ENCODE data around the gene ZBTB8OS.
"Not testable (repeated sequence)": the region's sequence is repeated elsewhere in the genome, so short reads cannot be mapped to it uniquely, and the experiment has no call there.

ZBTB8OS gene
- long read RNA-seq, transcript ZBTB8OS-204 (6 exons, 514 nt): major isoform, 9 of 45 reads
- long read RNA-seq, transcript ZBTB8OS-208 (7 exons, 1,601 nt): minor isoform, 5 of 45 reads
- long read RNA-seq, partial matches to known transcripts: 0 of 45 reads
- long read RNA-seq, other reads (novel, unspliced or antisense): 26 of 45 reads

DNA sequence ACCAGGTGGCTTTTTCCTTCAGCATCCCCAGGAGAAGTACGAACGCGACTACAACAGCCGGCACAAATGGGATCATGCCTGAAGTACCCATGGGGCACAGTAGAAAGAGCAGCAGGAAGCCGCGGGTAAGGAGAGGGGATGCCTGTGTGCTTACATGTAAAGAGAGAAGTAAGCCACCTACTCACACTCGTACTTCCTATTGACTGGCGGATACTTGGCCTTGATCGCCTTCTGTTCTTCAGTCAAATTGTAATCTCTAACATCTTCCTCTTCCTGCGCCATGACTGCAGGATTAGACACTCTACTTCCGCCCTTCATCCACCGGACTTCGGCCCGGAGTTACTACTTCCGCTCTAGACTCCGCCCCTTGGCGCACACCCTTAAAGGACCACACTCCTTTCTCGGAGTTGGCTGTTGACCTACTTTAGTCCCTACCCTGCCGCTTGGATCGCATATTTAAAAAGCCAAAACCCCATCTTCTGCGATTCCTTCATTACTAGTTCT lies at the start of gene ZBTB8OS:
Gene ZBTB8OS, minus strand, starts transcription at position 303 of the 504 bp plus-strand sequence. Its CDS starts 21 bp downstream, at position 282.
- Histone ChIP-seq H3K27me3 (ENCODE audit: insufficient read depth, poor library complexity, severe bottlenecking) (no peaks in the 10 kb centered on the region), H3K4me3 (replicated peaks; ENCODE audit: insufficient read depth, low read length) (peak within 1 kb of the TSS; percentile 79), H3K27ac (replicated peaks) (peak within 1 kb of the TSS; percentile 99)
- DNase-seq (ENCODE audit: low read depth in 1 of 2, low spot score in 1 of 2): peak; percentile 94 to 95
- TF ChIP-seq GABPA (IDR thresholded peaks at IDR 0.05; ENCODE audit: low read depth) (peak; percentile 90), POLR2AphosphoS5 (IDR thresholded peaks at IDR 0.05; ENCODE audit: low read depth) (peak; percentile 68), SPI1 (IDR thresholded peaks at IDR 0.05; ENCODE audit: borderline replicate concordance, low read depth) (peak; percentile 70)
- TF ChIP-seq, protein P1, sequence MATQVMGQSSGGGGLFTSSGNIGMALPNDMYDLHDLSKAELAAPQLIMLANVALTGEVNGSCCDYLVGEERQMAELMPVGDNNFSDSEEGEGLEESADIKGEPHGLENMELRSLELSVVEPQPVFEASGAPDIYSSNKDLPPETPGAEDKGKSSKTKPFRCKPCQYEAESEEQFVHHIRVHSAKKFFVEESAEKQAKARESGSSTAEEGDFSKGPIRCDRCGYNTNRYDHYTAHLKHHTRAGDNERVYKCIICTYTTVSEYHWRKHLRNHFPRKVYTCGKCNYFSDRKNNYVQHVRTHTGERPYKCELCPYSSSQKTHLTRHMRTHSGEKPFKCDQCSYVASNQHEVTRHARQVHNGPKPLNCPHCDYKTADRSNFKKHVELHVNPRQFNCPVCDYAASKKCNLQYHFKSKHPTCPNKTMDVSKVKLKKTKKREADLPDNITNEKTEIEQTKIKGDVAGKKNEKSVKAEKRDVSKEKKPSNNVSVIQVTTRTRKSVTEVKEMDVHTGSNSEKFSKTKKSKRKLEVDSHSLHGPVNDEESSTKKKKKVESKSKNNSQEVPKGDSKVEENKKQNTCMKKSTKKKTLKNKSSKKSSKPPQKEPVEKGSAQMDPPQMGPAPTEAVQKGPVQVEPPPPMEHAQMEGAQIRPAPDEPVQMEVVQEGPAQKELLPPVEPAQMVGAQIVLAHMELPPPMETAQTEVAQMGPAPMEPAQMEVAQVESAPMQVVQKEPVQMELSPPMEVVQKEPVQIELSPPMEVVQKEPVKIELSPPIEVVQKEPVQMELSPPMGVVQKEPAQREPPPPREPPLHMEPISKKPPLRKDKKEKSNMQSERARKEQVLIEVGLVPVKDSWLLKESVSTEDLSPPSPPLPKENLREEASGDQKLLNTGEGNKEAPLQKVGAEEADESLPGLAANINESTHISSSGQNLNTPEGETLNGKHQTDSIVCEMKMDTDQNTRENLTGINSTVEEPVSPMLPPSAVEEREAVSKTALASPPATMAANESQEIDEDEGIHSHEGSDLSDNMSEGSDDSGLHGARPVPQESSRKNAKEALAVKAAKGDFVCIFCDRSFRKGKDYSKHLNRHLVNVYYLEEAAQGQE (IDR thresholded peaks at IDR 0.05; ENCODE audit: insufficient replicate concordance, low read depth): peak; percentile 17
- TF ChIP-seq, protein P2, sequence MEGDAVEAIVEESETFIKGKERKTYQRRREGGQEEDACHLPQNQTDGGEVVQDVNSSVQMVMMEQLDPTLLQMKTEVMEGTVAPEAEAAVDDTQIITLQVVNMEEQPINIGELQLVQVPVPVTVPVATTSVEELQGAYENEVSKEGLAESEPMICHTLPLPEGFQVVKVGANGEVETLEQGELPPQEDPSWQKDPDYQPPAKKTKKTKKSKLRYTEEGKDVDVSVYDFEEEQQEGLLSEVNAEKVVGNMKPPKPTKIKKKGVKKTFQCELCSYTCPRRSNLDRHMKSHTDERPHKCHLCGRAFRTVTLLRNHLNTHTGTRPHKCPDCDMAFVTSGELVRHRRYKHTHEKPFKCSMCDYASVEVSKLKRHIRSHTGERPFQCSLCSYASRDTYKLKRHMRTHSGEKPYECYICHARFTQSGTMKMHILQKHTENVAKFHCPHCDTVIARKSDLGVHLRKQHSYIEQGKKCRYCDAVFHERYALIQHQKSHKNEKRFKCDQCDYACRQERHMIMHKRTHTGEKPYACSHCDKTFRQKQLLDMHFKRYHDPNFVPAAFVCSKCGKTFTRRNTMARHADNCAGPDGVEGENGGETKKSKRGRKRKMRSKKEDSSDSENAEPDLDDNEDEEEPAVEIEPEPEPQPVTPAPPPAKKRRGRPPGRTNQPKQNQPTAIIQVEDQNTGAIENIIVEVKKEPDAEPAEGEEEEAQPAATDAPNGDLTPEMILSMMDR (IDR thresholded peaks at IDR 0.05; ENCODE audit: insufficient read depth, low read length): no peak

DNA sequence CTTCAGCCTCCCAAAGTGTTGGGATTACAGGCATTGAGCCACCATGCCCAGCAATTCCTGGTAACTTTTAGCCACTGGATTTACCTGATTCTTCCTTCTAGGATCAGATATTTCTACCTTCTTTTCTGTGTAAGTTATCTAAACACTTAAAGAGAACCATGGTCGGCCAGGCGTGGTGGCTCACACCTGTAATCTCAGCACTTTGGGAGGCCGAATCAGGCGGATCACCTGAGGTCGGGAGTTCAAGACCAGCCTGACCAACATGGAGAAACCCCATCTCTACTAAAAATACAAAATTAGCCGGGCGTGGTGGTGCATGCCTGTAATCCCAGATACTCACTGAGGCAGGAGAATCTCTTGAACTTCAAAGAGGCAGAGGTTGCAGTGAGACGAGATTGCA lies 46.6 kb upstream of the ZBTB8OS start:
- DNase-seq (ENCODE audit: low read depth in 1 of 2, low spot score in 1 of 2); H3K4me3 ChIP-seq (replicated peaks; ENCODE audit: insufficient read depth, low read length); H3K27ac ChIP-seq (replicated peaks); H3K27me3 ChIP-seq (ENCODE audit: insufficient read depth, poor library complexity, severe bottlenecking): not testable (repeated sequence)

DNA sequence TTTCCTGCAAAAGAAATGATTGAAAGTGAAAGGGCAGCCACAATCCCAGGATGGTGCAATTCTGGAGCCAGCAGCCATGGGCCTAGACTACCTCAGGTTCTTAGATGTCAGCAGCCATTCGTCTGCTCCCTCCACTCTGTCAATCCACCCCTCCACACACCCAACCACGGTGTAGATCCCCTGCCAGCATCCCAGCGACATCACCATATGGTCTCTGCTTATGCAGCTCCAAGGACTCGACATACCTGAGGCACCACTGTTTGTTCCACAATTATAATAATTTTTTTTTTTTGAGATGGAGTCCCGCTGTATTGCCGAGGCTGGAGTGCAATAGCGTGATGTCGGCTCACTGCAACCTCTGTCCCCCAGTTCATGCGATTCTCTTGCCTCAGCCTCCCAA lies 45.7 kb upstream of the ZBTB8OS start:
- no peaks in the 10 kb centered on the region for H3K27me3 ChIP-seq (ENCODE audit: insufficient read depth, poor library complexity, severe bottlenecking)
- no peak for TF ChIP-seq GABPA (IDR thresholded peaks at IDR 0.05; ENCODE audit: low read depth)
- TF ChIP-seq, protein P1 (IDR thresholded peaks at IDR 0.05; ENCODE audit: insufficient replicate concordance, low read depth): no peak
- no peak for TF ChIP-seq POLR2AphosphoS5 (IDR thresholded peaks at IDR 0.05; ENCODE audit: low read depth)
- TF ChIP-seq, protein P2 (IDR thresholded peaks at IDR 0.05; ENCODE audit: insufficient read depth, low read length): no peak
- TF ChIP-seq SPI1 (IDR thresholded peaks at IDR 0.05; ENCODE audit: borderline replicate concordance, low read depth): no peak
- no peak overlapping the region for H3K27ac ChIP-seq (replicated peaks)
- no peak for DNase-seq (ENCODE audit: low read depth in 1 of 2, low spot score in 1 of 2)
- H3K4me3 ChIP-seq (replicated peaks; ENCODE audit: insufficient read depth, low read length): no peak overlapping the region

DNA sequence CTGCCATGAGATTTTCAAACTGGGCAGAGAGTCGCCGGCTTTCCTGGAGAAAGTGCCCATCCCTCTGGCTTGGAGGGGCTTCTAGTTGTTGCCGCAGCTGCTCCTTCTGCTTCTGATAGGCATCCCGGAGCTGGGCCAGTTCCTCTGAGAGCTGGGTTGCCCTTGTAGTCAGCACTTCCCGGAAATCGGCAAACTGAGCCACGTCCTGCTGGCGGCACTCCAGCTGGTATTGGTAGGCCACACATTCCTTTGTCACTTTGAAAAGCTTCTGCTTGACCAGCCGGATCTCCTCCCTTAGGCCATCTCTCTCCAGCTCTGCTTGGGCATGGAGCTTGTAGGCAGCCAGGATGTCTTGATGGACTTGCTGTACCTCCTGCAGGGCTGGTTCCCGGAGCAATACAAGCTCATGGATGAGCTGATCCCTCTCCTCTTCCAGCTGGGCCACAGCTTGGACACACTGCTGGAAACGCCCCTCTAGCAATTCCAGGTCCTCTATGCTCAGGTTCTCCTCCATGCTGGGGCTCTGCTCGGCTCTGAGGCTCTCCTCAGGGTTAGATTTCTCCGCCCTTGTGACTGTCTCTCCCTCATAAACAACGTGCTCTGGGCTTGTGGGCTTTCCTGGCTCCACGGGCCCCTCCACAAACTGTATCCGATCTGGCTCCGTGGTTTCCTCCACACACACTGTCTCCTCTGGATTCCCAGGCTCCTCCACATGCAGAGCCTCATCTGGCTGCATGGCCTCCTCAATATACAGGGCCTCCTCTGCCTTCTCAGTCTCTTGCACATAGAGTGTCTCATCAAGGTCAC lies 45.0 kb upstream of the ZBTB8OS start:
- peak; percentile 35; the same call in 1 of the 2 replicates for TF ChIP-seq SPI1 (IDR thresholded peaks at IDR 0.05; ENCODE audit: borderline replicate concordance, low read depth)
- TF ChIP-seq, protein P1 (IDR thresholded peaks at IDR 0.05; ENCODE audit: insufficient replicate concordance, low read depth): no peak
- H3K27ac ChIP-seq (replicated peaks): no peak overlapping the region
- no peak overlapping the region for H3K4me3 ChIP-seq (replicated peaks; ENCODE audit: insufficient read depth, low read length)
- DNase-seq (ENCODE audit: low read depth in 1 of 2, low spot score in 1 of 2): peak in 1 of 2 experiments; percentile 62
- no peaks in the 10 kb centered on the region for H3K27me3 ChIP-seq (ENCODE audit: insufficient read depth, poor library complexity, severe bottlenecking)

Data from HL-60 (cell line).